HG03060 (cell line): ENCODE data around the gene CCDC97.

Experiments used
- ATAC-seq: cut with Tn5 transposase; IDR thresholded peaks from one replicate; pipeline ENCODE4 v1.9.1; 2021; ENCODE audit warnings: low read depth, moderate number of reproducible peaks; ENCODE audit not compliant: unreplicated experiment

Gene CCDC97

GRCh38 chr19:41297628-41298347, 12.2 kb upstream of the CCDC97 start:
- ATAC-seq: peak; percentile 60

- no peak for ATAC-seq
These were observed 11.5 kb upstream of the CCDC97 start for GRCh38 chr19:41298348-41298964.

DNA sequence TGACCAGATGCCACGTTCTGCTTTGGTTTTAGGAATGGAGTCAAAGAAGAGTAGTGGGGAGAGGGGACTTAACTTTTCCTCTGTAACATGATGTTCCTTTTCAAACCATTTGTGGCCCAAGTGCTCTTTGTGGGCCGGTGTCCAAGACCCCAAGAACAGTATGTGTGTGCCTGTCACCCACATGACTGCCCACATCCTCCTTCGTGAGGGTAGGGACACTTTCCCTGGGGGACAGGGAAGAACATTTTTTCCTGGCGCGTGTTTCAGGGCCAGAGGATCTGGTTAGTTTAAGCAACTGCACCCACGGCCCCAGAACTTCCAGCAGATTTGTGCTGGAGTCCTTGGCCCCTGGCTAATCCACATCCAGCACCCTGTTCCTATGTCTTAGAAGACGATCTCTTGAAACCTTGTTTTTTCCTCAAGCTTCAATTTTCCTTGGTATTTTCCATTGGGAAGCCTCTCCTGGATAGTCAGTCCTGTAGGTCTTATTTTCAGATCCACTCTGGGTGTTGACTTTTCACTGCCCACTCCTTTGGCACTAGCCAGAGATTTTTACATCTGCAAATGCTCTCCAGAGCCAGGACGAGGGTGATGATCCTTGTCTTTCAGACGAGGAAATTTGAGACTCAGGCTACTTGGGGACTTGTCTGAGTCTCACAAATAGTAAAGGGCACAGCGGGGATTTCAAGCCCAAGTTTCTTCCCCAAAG, 10.8 kb upstream of the CCDC97 start:
- ATAC-seq: no peak

DNA sequence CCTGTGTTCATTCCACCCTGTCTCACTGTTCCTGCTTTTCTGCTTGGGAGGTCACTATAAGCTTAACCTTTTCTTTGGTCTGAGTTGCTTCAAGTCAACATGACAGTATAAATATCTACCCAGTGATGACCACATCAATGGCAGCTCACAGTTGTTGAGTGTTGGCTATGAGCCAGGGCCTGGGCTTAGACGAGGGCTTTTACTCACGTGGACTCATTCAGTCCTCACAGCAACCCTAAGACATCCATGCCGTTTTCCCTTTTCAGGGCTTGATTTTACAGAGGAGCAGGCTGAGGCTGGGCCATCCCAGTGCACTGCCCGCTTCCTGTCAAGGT, 10.2 kb upstream of the CCDC97 start:
- no peak for ATAC-seq

GRCh38 chr19:41300555-41300954, 9.4 kb upstream of the CCDC97 start:
- ATAC-seq: no peak

DNA sequence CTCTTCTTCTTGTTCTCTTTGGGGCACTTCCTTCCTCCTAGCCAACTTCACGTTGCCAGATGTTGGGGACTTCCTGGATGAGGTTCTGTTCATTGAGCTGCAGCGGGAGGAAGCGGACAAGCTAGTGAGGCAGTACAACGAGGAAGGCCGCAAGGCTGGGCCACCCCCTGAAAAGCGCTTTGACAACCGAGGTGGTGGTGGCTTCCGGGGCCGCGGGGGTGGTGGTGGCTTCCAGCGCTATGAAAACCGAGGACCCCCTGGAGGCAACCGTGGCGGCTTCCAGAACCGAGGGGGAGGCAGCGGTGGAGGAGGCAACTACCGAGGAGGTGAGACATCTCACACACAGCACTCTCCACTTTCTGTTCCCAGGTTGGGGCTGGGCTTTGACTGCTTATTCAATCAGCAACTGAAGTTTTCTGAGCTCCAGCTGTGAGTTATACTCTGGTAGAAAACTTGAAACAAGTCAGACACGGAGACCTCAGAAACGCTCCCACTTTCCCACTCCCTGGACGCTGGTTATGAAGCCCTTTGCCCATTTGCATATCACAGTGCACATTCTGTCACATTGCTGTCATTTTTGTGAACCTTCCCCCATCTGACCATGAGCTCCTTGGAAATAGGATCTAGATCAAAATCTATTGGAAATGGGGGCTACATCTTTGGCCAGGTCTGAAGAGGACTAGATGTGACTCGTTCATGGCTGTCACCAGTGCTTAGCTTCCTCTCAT, 7.2 kb upstream of the CCDC97 start:
- no peak for ATAC-seq

DNA sequence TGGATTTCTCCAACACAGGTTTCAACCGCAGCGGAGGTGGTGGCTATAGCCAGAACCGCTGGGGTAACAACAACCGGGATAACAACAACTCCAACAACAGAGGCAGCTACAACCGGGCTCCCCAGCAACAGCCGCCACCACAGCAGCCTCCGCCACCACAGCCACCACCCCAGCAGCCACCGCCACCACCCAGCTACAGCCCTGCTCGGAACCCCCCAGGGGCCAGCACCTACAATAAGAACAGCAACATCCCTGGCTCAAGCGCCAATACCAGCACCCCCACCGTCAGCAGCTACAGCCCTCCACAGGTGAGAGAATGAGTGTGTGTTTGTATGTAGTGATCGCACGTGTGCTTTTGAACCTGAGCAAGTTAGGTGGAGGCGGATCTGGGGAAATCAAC, 6.0 kb upstream of the CCDC97 start:
- ATAC-seq: no peak

DNA sequence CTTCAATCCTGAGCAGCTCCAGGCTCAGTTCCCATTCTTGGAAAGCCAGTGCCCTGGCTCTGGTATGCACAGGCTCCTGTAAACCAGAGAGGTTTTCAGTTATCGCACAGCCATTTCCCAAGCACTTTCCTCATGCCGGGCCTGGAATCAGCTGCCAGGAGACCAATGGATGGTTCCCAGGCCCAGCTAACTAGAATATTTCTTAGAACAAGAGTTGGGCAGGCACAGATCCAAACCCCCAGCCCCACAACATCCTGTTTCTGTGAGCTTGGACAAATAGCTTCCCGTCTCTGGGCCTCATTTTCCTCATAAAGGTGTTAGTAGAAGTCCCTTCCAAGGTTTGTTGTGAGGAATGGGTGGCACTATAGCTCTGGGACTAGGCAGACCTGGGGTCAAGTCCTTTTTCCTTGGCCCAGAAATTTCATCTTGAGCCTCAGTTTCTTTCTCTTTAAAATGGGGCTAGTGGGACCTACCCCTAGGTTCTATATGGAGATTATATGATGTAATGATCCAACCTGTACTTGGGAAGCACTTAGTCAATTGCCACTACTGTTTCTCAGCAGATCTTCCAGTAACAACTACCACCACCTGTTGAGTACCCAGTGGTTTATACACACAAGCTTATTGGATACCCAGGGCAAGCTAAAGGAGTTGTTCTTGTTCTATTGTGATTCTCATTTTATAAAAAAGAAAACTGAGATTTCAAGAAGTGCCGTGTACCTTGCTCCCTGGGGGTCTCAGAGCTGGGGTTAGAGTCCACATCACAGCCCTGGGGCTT, 5.1 kb upstream of the CCDC97 start:
- no peak for ATAC-seq

DNA sequence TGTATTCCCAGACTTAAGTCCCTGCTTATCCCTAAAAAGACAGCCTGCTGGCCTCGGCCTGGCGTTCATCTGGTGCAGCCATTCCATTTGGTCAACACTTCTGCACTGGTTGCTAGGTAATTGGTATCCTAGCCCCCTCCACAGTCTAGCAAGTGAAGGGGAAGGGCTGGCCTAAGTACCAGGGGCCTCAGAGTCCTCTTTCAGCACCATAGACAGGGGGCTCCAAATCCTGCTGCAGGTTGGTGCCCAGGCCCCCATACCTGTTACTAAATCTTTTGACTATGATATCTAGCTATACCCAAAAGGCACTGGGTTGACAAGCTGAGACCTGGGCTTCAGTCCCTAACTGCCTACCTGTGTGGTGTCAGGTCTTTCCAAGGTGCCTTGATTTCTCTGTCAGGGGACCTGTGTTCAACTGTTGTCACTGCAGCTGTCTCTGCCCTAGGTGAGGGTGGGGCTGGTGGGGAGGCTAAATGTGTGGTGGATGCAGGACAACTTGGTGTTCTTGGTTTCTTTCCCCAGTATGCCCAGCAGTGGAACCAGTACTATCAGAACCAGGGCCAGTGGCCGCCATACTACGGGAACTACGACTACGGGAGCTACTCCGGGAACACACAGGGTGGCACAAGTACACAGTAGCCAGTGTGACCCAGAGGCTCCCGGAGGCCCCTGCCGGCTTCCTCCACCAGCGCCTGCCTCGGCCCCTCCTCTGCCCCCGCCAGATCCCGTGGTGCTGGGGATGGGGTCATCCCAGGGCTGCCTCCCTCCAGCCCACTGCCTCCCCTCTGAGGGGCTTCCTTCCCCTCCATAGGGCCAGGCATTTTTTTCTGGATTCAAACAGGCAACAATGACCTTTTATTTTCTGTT, 3.8 kb upstream of the CCDC97 start:
- ATAC-seq: no peak

GRCh38 chr19:41307090-41307875, 2.7 kb upstream of the CCDC97 start:
- ATAC-seq: no peak

DNA sequence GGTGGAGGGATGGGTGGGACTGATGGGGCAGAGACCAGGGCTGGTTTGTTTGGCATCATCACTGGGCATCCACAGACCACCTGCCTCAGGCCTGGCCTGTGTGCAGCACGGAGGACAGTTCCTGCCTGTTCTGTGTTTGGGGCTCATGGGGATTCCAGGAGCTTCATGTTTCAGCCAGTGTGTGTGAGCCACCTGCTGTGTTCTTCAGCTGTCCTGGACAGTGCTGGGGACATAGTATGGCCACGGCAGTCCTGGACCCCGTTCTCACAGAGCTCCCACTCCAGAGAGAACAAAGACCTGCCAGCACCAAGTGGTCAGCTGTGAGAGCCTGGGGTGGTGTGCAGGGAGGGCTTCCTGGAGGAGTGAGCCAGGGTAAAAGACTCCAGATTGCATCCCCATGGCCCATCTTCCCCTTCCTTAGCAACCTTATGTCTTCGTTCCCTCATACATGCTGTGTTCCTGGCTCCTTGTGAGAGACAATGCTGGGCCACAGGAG, 2.0 kb upstream of the CCDC97 start:
- ATAC-seq: no peak

DNA sequence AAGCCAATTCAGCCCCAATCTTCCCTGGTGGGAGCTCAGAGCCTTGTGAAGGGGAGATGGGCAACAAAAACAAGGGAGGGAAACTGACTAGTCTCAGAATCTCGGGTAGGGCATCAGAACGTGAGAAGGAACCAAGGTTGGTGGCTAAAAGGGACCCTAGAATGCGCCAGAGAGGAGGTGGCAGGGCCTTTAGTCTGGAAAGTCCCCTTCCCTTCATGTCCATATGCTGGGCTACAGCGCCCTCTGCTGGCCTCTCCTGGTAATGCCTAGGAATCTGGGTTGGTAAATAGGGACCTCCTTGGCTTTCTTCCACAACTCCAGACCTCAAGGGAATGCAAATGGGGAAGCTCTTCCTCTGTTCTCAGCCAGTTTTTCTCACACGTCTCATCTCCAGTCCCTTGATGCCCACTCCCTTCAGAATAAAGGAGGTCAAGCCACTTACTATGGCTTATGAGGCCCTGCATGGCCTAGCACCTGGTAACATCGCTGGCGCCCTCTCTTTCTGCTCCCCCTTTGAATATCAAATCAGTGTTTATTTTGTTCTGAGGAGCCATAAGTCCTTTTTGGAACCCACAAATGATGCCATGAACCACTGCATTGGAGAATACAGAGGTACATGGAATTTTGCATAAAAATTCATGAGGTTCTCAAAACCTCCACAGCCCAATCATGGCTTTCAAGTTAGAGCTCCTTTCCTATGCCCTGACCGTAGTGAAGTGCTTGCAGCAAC, 1.4 kb upstream of the CCDC97 start:
- no peak for ATAC-seq

DNA sequence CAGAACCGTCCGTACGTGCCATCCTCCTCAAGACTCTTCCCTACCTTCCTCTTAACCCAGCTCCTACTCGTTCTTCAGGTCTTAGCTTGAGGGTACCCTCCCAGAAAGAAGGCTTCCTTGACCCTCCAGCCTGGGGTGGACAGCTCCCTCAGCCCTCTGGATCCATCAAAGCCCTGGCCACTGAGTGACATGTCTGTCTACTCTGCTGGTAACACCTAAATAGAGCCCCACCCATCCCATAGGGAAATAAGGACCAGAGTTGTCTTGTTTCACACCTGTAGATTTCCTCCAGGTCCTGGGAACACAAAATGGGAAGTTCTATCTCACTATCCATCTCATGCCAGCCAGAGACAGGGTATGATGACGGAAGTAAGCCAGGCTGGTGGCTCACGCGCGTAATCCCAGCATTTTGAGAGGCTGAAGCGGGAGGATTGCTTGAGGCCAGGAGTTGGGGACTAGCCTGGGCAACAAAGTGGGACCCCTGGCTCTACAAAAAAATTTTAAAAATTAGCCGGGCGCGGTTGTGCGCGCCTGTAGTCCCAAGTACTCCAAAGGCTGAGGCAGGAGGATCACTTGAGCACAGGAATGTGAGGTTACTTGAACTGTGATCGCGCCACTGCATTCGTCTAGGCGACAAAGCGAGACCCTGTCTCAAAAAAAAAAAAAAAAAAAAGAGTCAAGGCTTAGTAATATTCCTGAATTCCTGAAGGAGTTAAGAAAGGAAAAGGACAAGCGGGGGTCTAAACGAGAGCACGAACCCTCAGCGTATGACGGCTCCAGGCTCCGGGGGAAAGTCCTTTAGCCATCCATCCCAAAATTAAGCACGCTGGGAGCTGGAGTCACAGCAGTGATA, 566 bp upstream of the CCDC97 start:
- ATAC-seq: no peak

- no peak for ATAC-seq
These were observed 1.1 kb downstream of the CCDC97 start for GRCh38 chr19:41311072-41311471.

DNA sequence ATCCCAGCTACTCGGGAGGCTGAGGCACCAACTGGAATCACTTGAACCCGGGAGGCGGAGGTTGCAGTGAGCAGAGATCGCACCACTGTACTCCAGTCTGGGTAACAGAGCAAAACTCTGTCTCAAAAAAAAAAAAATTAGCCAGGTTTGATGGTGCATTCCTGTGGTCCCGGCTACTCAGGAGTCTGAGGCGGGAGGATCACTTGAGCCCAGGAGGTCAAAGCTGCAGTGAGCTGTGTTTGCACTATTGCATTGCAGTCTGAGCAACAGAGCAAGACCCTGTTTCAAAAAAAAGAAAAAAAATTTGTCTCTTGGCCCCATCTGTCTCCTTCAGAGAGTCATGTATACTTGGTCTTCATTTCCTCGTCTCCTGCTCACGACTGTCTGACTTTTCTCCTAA, 1.6 kb downstream of the CCDC97 start:
- no peak for ATAC-seq

DNA sequence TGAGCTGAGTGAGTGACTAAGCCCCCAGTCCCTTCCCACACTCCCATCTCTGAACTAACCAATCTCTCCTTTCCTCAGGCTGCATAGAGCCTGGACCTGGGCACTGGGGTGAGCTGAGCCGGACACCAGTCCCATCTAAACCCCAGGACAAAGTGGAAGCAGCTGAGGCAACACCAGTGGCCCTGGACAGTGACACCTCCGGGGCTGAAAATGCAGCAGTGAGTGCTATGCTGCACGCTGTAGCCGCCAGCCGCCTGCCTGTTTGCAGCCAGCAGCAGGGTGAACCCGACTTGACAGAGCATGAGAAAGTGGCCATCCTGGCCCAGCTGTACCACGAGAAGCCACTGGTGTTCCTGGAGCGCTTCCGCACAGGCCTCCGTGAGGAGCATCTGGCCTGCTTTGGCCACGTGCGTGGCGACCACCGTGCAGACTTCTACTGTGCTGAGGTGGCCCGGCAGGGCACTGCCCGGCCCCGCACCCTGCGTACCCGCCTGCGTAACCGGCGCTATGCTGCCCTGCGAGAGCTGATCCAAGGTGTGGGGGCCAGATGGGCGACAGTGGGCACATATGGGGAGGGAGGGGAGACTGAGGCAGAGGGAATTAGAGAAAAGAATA, 6.4 kb downstream of the CCDC97 start:
- no peak for ATAC-seq
